MG63 (cell line): ENCODE results near the gene JAGN1. TPM values are rescaled to one million over a fixed set of nuclear protein-coding genes. Genes with fewer than 3 reads are reported as not detected.
"Not testable (repeated sequence)": the region's sequence is repeated elsewhere in the genome, so short reads cannot be mapped to it uniquely, and the experiment has no call there.

Experiments used
- DNase-seq: peaks from one replicate; pipeline ENCODE4 v3.0.0-alpha.2; 2020
- H3K27me3 ChIP-seq: fragments of 250-450 bp; sonication (Bioruptor Pico); 2 replicates; pipeline ENCODE4 v1.5.1; 2020; ENCODE audit warnings: mild to moderate bottlenecking, moderate library complexity
- H3K36me3 ChIP-seq: fragments of 250-450 bp; sonication (Bioruptor Pico); 2 replicates; pipeline ENCODE4 v1.5.1; 2020; ENCODE audit warnings: mild to moderate bottlenecking, moderate library complexity
- H3K4me3 ChIP-seq: fragments of 250-450 bp; sonication (Bioruptor Pico); 2 replicates; pipeline ENCODE4 v1.5.1; 2020; ENCODE audit warnings: mild to moderate bottlenecking, moderate library complexity
- H3K9me3 ChIP-seq: fragments of 250-450 bp; sonication (Bioruptor Pico); 2 replicates; pipeline ENCODE4 v1.5.1; 2020; ENCODE audit warnings: mild to moderate bottlenecking, moderate library complexity
- total RNA-seq: library from RNA; depleted of rRNA; stranded (reverse); fragments of >200 nt; shearing (Covaris generic); gene quantifications from 2 replicates; pipeline ENCODE4 v1.2.3, GENCODE V29; 2014; ENCODE audit warnings: low replicate concordance

Gene JAGN1
- total RNA-seq, 1 experiment from 2014 or later, result 21.4 TPM

DNA sequence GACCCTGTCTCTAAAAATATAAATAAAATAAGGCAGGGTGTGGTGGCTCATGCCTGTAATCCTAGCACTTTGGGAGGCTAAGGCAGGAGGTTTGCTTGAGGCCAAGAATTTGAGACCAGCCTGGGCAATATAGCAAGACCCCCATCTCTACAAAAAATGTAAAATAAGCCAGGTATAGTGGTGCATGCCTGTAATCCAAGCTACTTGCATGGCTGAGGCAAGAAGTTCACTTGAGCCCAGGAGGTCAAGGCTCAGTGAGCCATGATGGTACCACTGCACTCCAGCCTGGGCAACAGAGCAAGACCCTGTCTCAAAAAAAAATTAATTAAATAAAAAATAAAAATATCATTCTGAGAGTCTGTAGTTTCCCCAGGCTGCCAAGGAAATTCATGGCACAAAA is 4.1 kb upstream of the JAGN1 start:
- Histone ChIP-seq H3K27me3 (no peaks in the 10 kb centered on the region), H3K4me3 (no peak overlapping the region), H3K9me3 (no peaks in the 10 kb centered on the region), H3K36me3 (no peaks in the 10 kb centered on the region)
- no peak for DNase-seq

DNA sequence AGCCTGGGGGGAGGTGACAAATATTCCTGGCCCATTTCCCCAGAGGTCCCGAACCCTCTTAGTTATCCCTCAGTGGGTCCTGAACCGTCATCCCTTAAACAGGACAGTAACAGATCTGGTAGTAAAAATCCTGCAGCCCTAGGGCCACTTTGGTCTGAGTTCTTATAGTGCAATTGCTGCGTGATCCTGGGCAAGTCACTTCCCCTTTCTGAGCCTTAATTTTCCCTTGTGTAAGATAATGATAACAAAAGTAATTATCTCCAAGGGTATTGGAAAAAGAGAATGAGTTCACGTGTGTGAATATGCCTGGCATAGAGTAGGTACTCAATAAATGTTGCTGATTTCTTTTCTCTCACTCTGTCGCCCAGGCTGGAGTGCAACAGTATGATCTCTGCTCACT is 2.9 kb upstream of the JAGN1 start:
- no peaks in the 10 kb centered on the region for H3K27me3 ChIP-seq

DNA sequence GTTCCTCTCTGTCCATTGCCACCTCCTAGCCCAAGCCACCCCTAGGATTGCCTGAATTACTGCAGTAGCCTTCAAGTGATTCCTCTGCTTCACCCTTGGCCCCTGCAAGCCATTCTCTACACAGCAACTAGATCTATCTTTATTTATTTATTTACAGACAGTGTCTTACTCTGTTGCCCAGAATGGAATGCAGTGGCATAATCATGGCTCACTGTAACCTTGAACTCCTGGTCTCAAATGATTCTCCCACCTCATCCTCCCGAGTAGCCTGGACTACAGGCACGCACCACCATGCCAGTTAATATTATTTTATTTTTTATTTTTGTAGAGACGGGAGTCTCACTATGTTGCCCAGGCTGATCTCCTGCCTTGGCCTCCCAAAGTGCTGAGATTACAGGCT is 1.9 kb upstream of the JAGN1 start:
- DNase-seq, result no peak
- H3K36me3 ChIP-seq, result peaks cover 18% of the 10 kb centered on the region
- H3K4me3 ChIP-seq, result no peak overlapping the region
- no peaks in the 10 kb centered on the region for H3K27me3 ChIP-seq
- no peaks in the 10 kb centered on the region for H3K9me3 ChIP-seq

More for the DNA sequence above, 2.9 kb upstream of the JAGN1 start:
- H3K4me3 ChIP-seq, result no peak overlapping the region
- no peaks in the 10 kb centered on the region for H3K9me3 ChIP-seq
- H3K36me3 ChIP-seq, result peaks cover 8% of the 10 kb centered on the region
- DNase-seq, result no peak

DNA sequence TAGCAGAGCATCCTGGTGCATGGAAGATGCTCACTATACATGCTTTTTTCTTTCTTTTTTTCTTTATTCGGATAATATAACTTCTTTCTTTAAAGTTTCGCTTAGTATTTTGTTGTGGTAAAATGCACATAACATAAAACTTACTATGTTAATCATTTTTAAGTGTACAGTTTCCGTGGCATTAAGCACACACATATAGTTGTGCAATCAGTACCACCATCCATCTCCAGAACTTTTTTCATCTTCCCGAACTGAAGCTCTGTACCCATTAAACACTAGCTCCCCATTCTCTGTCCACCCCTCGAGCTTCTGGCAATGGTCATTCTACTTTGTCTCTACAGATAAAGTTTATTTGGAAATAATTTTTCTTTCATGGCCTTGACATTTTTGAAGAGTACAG is 1.0 kb upstream of the JAGN1 start:
- H3K27me3 ChIP-seq, result no peaks in the 10 kb centered on the region
- H3K9me3 ChIP-seq, result no peaks in the 10 kb centered on the region
- H3K4me3 ChIP-seq, result no peak overlapping the region; the same call in 1 of the 2 replicates
- DNase-seq, result no peak
- H3K36me3 ChIP-seq, result peaks cover 25% of the 10 kb centered on the region

DNA sequence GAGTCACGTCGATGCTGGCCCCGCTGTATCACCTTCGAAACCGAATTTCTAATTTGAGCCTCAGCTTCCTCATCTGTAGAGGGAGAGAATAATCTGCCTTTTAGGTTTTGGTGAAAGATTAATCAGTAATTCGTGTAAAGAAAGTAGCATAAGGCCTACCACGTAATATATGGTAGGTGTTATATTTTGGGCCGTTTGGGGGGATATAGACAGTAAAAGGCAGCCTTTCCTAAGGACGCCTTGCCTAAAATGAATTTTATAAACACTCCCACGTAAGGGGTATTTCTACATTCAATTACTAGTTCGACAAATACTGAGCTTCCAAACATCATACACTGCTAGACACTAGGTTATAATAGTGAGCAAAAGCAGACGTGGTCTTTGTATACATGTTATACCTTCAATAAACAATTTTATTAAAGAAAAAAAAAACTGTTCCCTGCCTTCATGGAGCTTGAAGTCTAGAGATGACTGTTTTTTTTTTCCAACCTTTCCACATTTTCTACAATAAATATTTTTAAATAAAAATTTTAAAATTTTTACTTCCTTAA is 737 bp downstream of the JAGN1 start:
- no peak for DNase-seq
- Histone ChIP-seq H3K27me3 (no peaks in the 10 kb centered on the region), H3K9me3 (no peaks in the 10 kb centered on the region), H3K4me3 (peak overlapping the region; percentile 90), H3K36me3 (peaks cover 31% of the 10 kb centered on the region)

DNA sequence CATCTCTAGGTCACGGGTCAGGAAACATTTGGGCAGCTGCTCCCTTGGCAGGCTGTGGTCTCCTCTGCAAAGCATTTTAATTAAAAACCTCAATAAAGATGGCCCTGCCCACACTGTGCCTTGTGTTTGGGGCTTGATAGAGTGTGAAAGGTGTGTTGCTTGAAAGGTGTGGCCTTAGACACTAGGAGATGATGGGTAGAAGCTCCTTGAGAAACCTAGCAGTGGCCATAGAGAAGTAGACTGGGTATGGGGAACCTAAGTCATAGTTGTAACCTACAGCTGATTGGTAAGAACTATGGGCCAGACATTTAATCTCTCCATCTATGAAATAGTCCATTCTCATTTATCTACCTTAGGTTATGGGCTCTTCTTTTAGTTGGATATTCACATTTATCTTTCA is 3.3 kb downstream of the JAGN1 start:
- no peaks in the 10 kb centered on the region for H3K27me3 ChIP-seq
- no peak overlapping the region for H3K4me3 ChIP-seq
- H3K36me3 ChIP-seq, result peaks cover 31% of the 10 kb centered on the region
- H3K9me3 ChIP-seq, result no peaks in the 10 kb centered on the region
- no peak for DNase-seq

DNA sequence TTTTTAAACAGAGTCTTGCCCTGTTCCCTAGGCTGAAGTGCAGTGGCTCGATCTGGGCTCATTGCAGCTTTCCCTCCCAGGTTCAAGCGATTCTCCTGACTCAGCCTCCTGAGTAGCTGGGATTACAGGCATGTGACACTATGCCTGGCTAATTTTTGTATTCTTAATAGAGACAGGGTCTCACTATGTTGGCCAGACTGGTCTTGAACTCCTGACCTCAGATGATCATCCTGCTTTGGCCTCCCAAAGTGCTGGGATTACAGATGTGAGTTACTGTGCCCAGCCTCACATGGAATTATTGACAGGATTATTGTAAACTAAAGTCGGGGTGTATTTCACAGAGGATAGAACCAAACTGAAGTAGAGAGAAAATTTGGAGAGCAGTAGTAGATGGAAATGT is 5.3 kb downstream of the JAGN1 start:
- H3K36me3 ChIP-seq, result peaks cover 31% of the 10 kb centered on the region
- not testable (repeated sequence) for H3K9me3 ChIP-seq, H3K4me3 ChIP-seq, DNase-seq, H3K27me3 ChIP-seq

DNA sequence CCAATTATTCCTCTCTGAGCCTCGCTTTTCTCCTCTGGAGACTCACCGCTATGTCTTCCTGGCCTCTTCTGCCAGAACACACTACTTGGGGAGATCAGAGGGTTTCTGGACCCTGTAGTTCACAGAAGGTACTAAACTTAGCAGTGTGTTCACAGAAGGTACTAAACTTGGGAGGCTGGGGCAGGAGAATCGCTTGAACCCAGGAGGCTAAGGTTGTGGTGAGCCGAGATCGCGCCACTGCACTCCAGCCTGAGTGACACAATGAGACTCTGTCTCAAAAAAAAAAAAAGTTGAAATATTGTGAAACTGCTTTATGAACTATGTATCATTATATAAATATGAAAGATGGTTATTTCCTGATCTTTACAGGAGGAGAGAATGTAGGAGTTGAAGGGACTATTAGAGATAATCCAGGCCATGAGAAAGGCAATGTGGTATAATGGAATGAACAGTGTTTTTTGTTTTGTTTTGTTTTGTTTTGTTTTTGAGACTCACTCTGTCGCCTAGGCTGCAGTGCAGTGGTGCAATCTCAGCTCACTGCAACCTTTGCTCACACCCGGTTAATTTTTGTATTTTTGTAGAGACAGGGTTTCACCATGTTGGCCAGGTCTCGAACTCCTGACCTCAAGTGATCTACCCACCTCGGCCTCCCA is 6.5 kb downstream of the JAGN1 start:
- not testable (repeated sequence) for H3K27me3 ChIP-seq, DNase-seq, H3K9me3 ChIP-seq, H3K4me3 ChIP-seq
- H3K36me3 ChIP-seq, result peaks cover 27% of the 10 kb centered on the region

DNA sequence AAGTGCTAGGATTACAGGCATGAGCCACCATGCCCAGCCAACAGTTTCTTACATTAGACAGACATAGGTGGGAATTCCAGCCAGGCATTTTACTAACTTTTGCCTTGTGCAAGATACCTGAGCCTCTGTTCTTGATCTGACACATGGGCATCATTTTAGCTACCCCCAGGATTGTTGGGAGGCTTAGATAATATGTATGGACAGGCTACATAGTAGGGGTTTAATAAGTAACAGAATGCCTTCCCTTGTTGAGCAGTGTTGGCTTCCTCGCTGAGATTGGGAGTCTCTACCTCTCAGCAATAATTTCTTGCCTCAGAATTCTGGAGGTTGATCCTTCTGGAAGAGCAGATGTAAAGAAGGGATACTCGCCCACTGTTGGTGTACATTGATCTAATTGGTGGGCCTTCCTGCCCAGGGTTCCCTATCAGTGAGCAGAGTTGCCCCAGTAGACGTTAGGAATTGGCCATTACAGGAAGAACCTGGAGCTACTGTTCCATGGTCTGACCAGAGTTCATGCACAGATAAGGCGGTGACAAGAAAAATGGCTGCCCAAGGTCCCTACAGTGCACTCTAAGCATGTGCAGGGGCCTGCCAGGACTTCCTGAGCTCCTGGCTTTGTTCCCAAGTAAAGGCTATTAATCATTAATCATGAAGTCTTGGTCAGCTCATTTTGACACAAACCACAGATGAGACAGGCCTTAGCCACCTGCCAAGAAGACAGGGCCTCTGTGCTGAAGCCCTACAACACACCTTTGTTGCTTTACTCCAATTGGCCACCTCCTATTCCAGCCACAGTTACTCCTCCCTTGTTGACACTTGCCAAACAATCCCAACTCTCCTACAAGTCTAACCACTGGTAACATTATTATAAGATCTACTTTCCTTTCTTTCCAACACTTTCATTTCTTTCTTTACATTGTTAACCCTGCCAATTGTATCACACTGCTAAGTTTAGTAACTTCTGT is 7.3 kb downstream of the JAGN1 start:
- peak; percentile 30 for DNase-seq
- Histone ChIP-seq H3K27me3 (no peaks in the 10 kb centered on the region), H3K9me3 (no peaks in the 10 kb centered on the region), H3K36me3 (peaks cover 21% of the 10 kb centered on the region), H3K4me3 (no peak overlapping the region)

DNA sequence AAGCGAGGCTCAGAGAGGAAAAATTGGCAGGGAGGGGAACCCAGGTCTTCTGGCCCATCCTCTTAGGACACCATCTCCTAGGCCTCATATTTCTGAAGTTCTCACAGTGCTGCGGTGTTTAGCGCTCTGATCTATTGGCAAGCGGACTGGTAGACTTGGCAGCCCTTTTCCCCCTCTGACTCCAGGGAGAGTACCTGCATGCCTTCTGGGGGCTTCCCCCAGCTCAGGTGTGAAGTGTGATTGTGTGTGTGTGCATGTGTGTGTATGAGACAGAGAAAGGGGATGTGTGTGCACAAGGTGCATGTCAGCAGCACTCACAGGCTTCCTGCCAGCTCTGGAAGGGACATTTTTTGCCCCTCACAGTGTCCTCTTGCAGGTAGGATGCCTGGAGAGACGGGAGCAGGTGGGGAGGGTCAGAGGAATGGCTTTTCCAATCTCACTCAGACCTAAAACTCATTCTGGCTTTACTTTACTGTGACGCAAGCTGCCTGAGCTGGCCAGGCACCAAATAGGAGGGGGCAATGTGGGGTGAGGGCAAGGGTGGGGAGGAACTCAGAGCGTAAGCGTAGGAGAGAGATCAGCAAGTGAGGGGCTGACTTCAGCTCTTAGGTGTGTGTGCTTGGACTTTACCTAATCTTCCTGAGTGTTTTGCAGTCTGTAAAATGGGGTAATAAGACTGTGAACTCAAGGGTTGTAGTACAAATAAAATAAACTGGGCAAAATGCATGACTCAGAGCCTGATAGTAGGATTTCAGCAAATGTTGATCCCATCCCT is 8.2 kb downstream of the JAGN1 start:
- Histone ChIP-seq H3K9me3 (no peaks in the 10 kb centered on the region), H3K36me3 (peaks cover 12% of the 10 kb centered on the region), H3K27me3 (no peaks in the 10 kb centered on the region), H3K4me3 (no peak overlapping the region)
- no peak for DNase-seq

DNA sequence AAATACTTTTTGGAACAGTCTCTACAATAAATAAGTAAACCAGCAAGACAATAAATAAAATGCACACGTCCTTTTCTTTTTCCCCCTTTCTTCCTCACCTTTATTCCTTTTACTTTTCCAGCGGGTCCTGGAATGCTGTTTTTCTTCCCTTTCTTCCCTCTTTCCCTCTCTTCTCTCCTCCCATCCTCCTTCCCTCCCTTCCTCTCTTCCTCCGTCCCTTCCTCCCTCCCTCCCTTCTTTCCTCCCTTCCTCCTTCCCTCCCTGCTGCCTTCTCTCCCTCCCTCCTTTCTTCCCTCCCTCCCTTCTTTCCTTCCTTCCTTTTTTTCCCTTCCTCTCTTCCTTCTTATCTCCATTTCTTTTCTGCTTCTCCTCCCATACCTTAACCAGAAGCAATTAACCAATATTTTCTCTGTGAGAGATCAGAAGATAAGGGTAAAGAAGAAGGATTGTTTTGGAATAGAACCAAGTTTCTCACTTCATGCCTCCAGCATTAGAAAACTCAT is 8.9 kb downstream of the JAGN1 start:
- Histone ChIP-seq H3K36me3 (peaks cover 6% of the 10 kb centered on the region), H3K9me3 (no peaks in the 10 kb centered on the region), H3K4me3 (no peak overlapping the region), H3K27me3 (no peaks in the 10 kb centered on the region)
- DNase-seq, result no peak

DNA sequence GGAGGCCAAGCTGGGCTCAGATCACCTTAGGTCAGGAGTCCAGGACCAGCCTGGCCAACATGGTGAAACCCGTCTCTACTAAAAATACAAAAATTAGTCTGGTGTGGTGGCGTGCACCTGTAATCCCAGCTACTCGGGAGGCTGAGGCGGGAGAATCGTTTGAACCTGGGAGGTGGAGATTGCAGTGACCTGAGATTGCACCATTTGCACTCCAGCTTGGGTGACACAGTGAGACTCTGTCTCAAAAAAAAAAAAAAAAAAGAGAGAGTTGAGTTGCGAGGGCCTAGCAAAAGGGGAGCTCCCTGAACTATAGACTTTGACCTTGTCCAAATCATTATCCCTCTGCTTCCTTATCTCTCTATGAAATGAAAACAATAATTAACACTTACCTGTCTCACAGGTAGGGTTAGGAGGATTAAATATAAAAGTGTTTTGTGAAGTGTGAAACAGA is 10.6 kb downstream of the JAGN1 start:
- DNase-seq, H3K27me3 ChIP-seq, H3K9me3 ChIP-seq, H3K4me3 ChIP-seq, H3K36me3 ChIP-seq: not testable (repeated sequence)

DNA sequence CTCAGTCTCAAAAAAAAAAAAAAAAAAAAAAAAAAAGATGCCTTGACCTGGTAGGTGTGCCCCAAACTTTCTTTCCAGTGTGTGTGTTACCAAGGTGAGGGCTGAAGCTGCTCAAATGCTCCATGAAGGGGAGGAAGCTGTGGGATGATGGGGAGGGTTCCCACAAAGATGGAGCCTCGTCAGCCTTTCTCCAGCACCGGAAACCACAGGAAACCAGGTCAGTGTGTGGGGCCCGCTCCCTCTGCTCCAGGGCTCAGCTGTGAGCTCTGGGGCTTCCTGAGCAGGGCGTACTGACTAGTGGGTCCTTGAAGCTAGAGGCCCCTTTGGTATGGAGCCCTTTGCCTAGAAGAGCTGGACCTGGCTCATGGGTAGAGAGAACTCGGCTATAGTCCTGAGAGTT is 11.6 kb downstream of the JAGN1 start:
- H3K27me3 ChIP-seq, result no peaks in the 10 kb centered on the region

DNA sequence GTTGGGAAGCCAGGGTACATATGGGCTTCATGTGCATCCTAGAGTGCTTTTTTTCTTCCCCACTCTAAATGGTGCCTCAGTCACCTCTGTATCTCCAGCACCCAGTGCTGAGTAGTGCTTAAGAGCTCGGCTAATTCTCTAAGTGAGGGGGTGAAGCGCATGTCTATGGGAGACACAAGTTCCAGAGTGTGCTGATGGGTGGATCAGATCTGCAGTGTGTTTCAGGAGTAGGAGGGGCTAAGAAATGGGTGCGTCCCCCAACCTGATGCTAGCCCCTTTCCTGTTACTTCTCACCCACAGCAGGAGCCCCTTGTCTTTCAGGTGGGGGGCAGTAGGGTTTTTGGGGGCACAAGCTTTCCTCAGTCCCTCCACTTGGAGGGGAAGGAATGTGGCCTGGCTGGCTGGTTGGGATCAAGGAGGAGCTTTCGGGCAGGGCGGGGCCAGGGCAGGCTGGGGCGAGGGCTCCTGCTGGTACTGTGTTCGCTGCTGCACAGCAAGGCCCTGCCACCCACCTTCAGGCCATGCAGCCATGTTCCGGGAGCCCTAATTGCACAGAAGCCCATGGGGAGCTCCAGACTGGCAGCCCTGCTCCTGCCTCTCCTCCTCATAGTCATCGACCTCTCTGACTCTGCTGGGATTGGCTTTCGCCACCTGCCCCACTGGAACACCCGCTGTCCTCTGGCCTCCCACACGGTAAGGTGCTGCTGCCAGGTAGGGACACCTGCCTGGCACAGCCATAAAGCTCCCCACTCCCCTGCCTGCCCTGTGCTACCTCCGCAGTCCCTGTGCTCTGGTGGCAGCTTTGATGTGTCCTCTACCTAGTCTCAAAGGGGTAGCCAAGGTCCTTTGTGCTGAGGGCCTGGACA is 12.2 kb downstream of the JAGN1 start, which contains the start of gene IL17RE:
TSS of gene IL17RE (plus strand) at position 477 of the 866 bp plus-strand sequence. CDS start at position 562, 85 bp downstream.
- no peaks in the 10 kb centered on the region for H3K9me3 ChIP-seq
- no peak within 1 kb of the TSS for H3K4me3 ChIP-seq
- DNase-seq, result no peak
- H3K27me3 ChIP-seq, result no peaks in the 10 kb centered on the region
- no peaks in the 10 kb centered on the region for H3K36me3 ChIP-seq

More for the DNA sequence above, 11.6 kb downstream of the JAGN1 start:
- H3K36me3 ChIP-seq, result no peaks in the 10 kb centered on the region
- no peak overlapping the region for H3K4me3 ChIP-seq
- H3K9me3 ChIP-seq, result no peaks in the 10 kb centered on the region
- DNase-seq, result no peak

DNA sequence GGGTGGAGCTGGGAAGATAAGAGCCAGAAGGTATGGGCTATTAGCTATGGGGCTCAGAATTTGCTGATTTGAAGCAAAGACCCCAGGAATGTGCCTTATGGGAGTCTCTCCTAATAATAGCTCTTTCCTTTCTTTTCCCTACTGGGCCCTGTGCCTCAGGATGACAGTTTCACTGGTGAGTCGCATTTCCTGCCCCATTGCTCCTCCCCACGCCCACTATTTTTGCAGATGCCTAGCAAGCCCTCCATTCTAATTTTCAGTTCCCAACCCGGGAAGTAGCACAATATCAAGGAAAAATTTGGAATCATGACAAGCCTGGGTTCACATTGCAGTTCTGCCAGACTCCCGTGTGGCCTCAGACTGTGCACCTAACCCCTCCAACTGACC is 12.8 kb downstream of the JAGN1 start:
- H3K4me3 ChIP-seq, result no peak overlapping the region
- H3K36me3 ChIP-seq, result no peaks in the 10 kb centered on the region
- H3K27me3 ChIP-seq, result no peaks in the 10 kb centered on the region
- peak; percentile 68 for DNase-seq
- H3K9me3 ChIP-seq, result no peaks in the 10 kb centered on the region

DNA sequence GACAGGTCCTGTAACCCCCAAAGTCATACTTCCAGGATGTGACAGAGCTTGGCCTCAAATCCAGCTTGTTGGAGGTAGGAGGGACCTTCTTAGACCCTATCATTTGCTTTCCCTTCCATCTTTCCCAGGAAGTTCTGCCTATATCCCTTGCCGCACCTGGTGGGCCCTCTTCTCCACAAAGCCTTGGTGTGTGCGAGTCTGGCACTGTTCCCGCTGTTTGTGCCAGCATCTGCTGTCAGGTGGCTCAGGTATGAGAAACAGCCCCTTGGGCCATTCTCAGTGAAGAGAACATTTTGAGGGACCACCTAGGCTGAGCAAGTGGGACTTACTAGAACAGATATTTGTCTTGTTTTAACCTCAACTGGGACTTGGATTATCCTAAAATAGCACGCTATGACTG is 13.5 kb downstream of the JAGN1 start:
- no peaks in the 10 kb centered on the region for H3K9me3 ChIP-seq
- no peaks in the 10 kb centered on the region for H3K36me3 ChIP-seq
- H3K4me3 ChIP-seq, result no peak overlapping the region
- no peaks in the 10 kb centered on the region for H3K27me3 ChIP-seq
- DNase-seq, result no peak
